Keratinocyte (primary cell): ENCODE measurements around the gene RAF1. TPM values are rescaled to one million over a fixed set of nuclear protein-coding genes. Genes with fewer than 3 reads are reported as not detected.

Experiments used
- DNase-seq: peaks from one replicate; pipeline ENCODE4 v3.0.0-alpha.2; 2011; ENCODE audit warnings: low read depth, missing footprints, low spot score
- FAIRE-seq: peaks from 2 replicates; lab custom pipeline; 2011; peaks lifted over from hg19 to GRCh38; lab: Jason Lieb, UNC
- H2AFZ ChIP-seq: 2 replicates; pipeline ENCODE4 v1.6.0; 2012; ENCODE audit warnings: low read length, control low read depth, inconsistent platforms; ENCODE audit not compliant: control insufficient read depth
- H3K27ac ChIP-seq: 2 replicates; pipeline ENCODE4 v1.5.1; 2011; ENCODE audit warnings: low read length; ENCODE audit not compliant: control insufficient read depth, insufficient read depth
- H3K27me3 ChIP-seq: 3 replicates; pipeline ENCODE4 v1.6.0; 2011; ENCODE audit warnings: low read length; ENCODE audit not compliant: control insufficient read depth, insufficient read depth; ENCODE audit errors: extremely low read depth
- H3K36me3 ChIP-seq, 2 experiments: 2 replicates in 1 of 2; 3 replicates in 1 of 2; pipeline ENCODE4 v1.5.1; 2011; ENCODE audit warnings: low read length in 2 of 2, mild to moderate bottlenecking in 1 of 2; ENCODE audit not compliant: control insufficient read depth in 2 of 2, insufficient read depth in 2 of 2; ENCODE audit errors: extremely low read depth in 1 of 2
- H3K4me1 ChIP-seq: 3 replicates; pipeline ENCODE4 v1.5.1; 2011; ENCODE audit warnings: low read length; ENCODE audit not compliant: control insufficient read depth, insufficient read depth; ENCODE audit errors: extremely low read depth
- H3K4me2 ChIP-seq: 3 replicates; pipeline ENCODE4 v1.6.0; 2011; ENCODE audit warnings: low read depth, low read length; ENCODE audit not compliant: control insufficient read depth, insufficient read depth; ENCODE audit errors: extremely low read depth
- H3K4me3 ChIP-seq, 3 experiments: fragments of 200-600 bp in 1 of 3; sonication (generic) in 1 of 3; 2 replicates in 2 of 3; 3 replicates in 1 of 3; pipeline ENCODE4 v1.5.1; 2011 to 2016; ENCODE audit warnings: low read length in 3 of 3, mild to moderate bottlenecking in 3 of 3, control low read depth in 2 of 3, inconsistent platforms in 1 of 3, low read depth in 1 of 3, mixed read lengths in 1 of 3, mixed run types in 1 of 3, moderate library complexity in 1 of 3; ENCODE audit not compliant: control insufficient read depth in 2 of 3, insufficient read depth in 2 of 3; ENCODE audit errors: extremely low read depth in 1 of 3
- H3K79me2 ChIP-seq: 2 replicates; pipeline ENCODE4 v1.6.0; 2012; ENCODE audit warnings: low read length; ENCODE audit not compliant: control insufficient read depth, insufficient read depth
- H3K9ac ChIP-seq: 3 replicates; pipeline ENCODE4 v1.6.0; 2011; ENCODE audit warnings: low read length; ENCODE audit not compliant: control insufficient read depth, insufficient read depth; ENCODE audit errors: extremely low read depth
- H3K9me1 ChIP-seq: 3 replicates; pipeline ENCODE4 v1.6.0; 2011; ENCODE audit warnings: low read length; ENCODE audit not compliant: control insufficient read depth, insufficient read depth; ENCODE audit errors: extremely low read depth
- H3K9me3 ChIP-seq: 2 replicates; pipeline ENCODE4 v1.5.1; 2012; ENCODE audit warnings: low read depth, low read length; ENCODE audit not compliant: control insufficient read depth
- H4K20me1 ChIP-seq: 3 replicates; pipeline ENCODE4 v1.6.0; 2011; ENCODE audit warnings: low read length; ENCODE audit not compliant: control insufficient read depth, insufficient read depth; ENCODE audit errors: extremely low read depth
- CTCF ChIP-seq, 3 experiments: IDR thresholded peaks in 1 of 3; conservative IDR thresholded peaks in 1 of 3; optimal IDR thresholded peaks in 1 of 3; 2 replicates in 2 of 3; 3 replicates in 1 of 3; pipeline versions ENCODE3 to v1.5.1; 2011; ENCODE audit warnings: low read length in 3 of 3, mild to moderate bottlenecking in 3 of 3, moderate library complexity in 2 of 3, control low read depth in 1 of 3, inconsistent platforms in 1 of 3; ENCODE audit not compliant: insufficient read depth in 2 of 3; ENCODE audit errors: extremely low read depth in 1 of 3
- EZH2 ChIP-seq: IDR thresholded peaks from one replicate; pipeline ENCODE4 v1.6.1; 2012; ENCODE audit warnings: inconsistent platforms, mild to moderate bottlenecking, low read length, moderate library complexity
- dilution Hi-C: fragments of 300-500 bp; cut with MboI; formaldehyde crosslinking; loops from one replicate; pipeline ENCODE4 v1.7.0; 2020; ENCODE audit warnings: low sequenced_read_pairs; ENCODE audit not compliant: extremely low pct_ligation_motif_present
- polyA plus RNA-seq, 5 experiments: library from polyadenylated mRNA; depleted of rRNA in 3 of 5; stranded (reverse) in 3 of 5; stranded (forward) in 1 of 5; unstranded in 1 of 5; fragments of >200 nt; gene quantifications; 1 replicate in 1 of 5; 2 replicates in 3 of 5; 3 replicates in 1 of 5; pipeline versions ENCODE4 v1.2.1 to v1.2.3, GENCODE V29; 2011 to 2012; ENCODE audit warnings: missing spikeins in 2 of 5, low read depth in 1 of 5, low replicate concordance in 1 of 5

Gene RAF1
- polyA plus RNA-seq, 1 donor (not counting 4 experiments of a cell fraction or from before 2014, with no cell fraction given) = 80.1 TPM

GRCh38 chr3:12612514-12613226 is 51.2 kb downstream of the RAF1 start:
- H3K9ac ChIP-seq = no peak overlapping the region
- no peaks in the 10 kb centered on the region for H3K4me1 ChIP-seq
- H3K4me2 ChIP-seq = no peak overlapping the region
- H3K36me3 ChIP-seq = peaks cover 7 to 9% of the 10 kb centered on the region in 2 experiments
- dilution Hi-C loops = no loop called here
- H3K4me3 ChIP-seq = no peak overlapping the region
- H3K27ac ChIP-seq = no peak overlapping the region
- no peak for DNase-seq
- H3K9me1 ChIP-seq = no peaks in the 10 kb centered on the region
- peaks cover 31% of the 10 kb centered on the region for H3K79me2 ChIP-seq
- H3K9me3 ChIP-seq = no peaks in the 10 kb centered on the region
- no peak for FAIRE-seq
- H2AFZ ChIP-seq = no peak overlapping the region
- TF ChIP-seq CTCF (optimal IDR thresholded peaks at IDR 0.05 in 1 of 3, IDR thresholded peaks at IDR 0.05 in 1 of 3, conservative IDR thresholded peaks at IDR 0.05 in 1 of 3; ENCODE audit: extremely low read depth in 1 of 3, insufficient read depth in 2 of 3, low read length in 3 of 3) (no peak), EZH2 (no peak)
- H3K27me3 ChIP-seq = no peaks in the 10 kb centered on the region
- no peaks in the 10 kb centered on the region for H4K20me1 ChIP-seq

DNA sequence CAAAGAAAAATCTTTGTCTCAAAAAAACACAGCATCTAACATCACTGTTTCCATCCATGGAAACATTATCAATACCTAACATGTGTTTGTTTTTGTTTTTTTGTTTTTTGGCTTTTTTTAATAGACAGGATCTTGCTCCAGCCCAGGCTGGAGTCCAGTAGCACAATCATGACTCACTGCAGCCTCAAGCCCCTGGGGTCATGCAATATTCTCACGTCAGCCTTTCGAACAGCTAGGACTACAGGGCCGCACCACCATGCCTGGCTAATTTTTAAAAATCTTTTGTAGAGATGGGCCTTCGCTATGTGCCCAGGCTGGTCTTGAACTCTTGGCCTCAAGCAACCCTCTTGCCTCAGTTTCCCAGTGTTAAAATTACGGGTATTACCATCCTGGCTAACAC is 52.8 kb downstream of the RAF1 start:
- TF ChIP-seq EZH2 (no peak), CTCF (optimal IDR thresholded peaks at IDR 0.05 in 1 of 3, IDR thresholded peaks at IDR 0.05 in 1 of 3, conservative IDR thresholded peaks at IDR 0.05 in 1 of 3; ENCODE audit: extremely low read depth in 1 of 3, insufficient read depth in 2 of 3, low read length in 3 of 3) (no peak)
- no peak for DNase-seq
- H3K9ac ChIP-seq = no peak overlapping the region
- H2AFZ ChIP-seq = no peak overlapping the region
- H3K79me2 ChIP-seq = peaks cover 29% of the 10 kb centered on the region
- H3K27me3 ChIP-seq = no peaks in the 10 kb centered on the region
- no peaks in the 10 kb centered on the region for H4K20me1 ChIP-seq
- no peaks in the 10 kb centered on the region for H3K4me1 ChIP-seq
- dilution Hi-C loops = no loop called here
- H3K36me3 ChIP-seq = peaks cover 13 to 14% of the 10 kb centered on the region in 2 experiments
- no peaks in the 10 kb centered on the region for H3K9me1 ChIP-seq
- H3K4me3 ChIP-seq = no peak overlapping the region
- no peak overlapping the region for H3K4me2 ChIP-seq
- FAIRE-seq = no peak
- no peaks in the 10 kb centered on the region for H3K9me3 ChIP-seq
- no peak overlapping the region for H3K27ac ChIP-seq
